H1 (cell line): Measurements from ENCODE around the gene CDKN2B-AS1. TPM values are rescaled to one million over a fixed set of nuclear protein-coding genes. Genes with fewer than 3 reads are reported as not detected.

Experiments used
- CTCF ChIA-PET: fragments of 300-600 bp; sonication (Branson Sonifier 250); formaldehyde crosslinking; loops from one replicate; lab custom pipeline; 2021; ENCODE audit not compliant: partially characterized antibody; lab: Charles Lee
- POLR2A ChIA-PET: fragments of 300-600 bp; sonication (Branson Sonifier 250); formaldehyde crosslinking; loops from one replicate; lab custom pipeline; 2021; ENCODE audit warnings: inconsistent platforms; ENCODE audit not compliant: partially characterized antibody; lab: Charles Lee
- DNase-seq, 2 experiments: peaks; one replicate each; pipeline versions ENCODE4 v3.0.0 to v3.0.0-alpha.2; 2010 to 2022; ENCODE audit warnings: low spot score in 2 of 2, low read depth in 1 of 2, mixed read lengths in 1 of 2
- FAIRE-seq: peaks from 2 replicates; lab custom pipeline; 2011; peaks lifted over from hg19 to GRCh38; lab: Jason Lieb, UNC
- H2AFZ ChIP-seq: 2 replicates; pipeline ENCODE4 v1.8.1; 2012; ENCODE audit warnings: low read length, inconsistent platforms
- H2AK5ac ChIP-seq: 2 replicates; pipeline ENCODE4 v1.6.1; 2013; ENCODE audit warnings: low read depth, low read length
- H2BK120ac ChIP-seq: replicated peaks from 2 replicates; pipeline ENCODE3; 2013; ENCODE audit warnings: low read depth, low read length, inconsistent platforms
- H2BK12ac ChIP-seq: 2 replicates; pipeline ENCODE4 v1.6.1; 2013; ENCODE audit warnings: low read depth, low read length
- H2BK15ac ChIP-seq: 2 replicates; pipeline ENCODE4 v1.6.1; 2013; ENCODE audit warnings: low read length
- H2BK20ac ChIP-seq: 2 replicates; pipeline ENCODE4 v1.6.1; 2013; ENCODE audit warnings: low read length
- H2BK5ac ChIP-seq: 2 replicates; pipeline ENCODE4 v1.6.1; 2013; ENCODE audit warnings: low read depth, low read length
- H3K14ac ChIP-seq: 2 replicates; pipeline ENCODE4 v1.6.1; 2013; ENCODE audit warnings: inconsistent platforms; ENCODE audit not compliant: insufficient read length
- H3K18ac ChIP-seq: 2 replicates; pipeline ENCODE4 v1.6.1; 2013; ENCODE audit warnings: low read length; ENCODE audit errors: extremely low read depth
- H3K23ac ChIP-seq: 2 replicates; pipeline ENCODE4 v1.6.1; 2013; ENCODE audit warnings: inconsistent platforms; ENCODE audit not compliant: insufficient read length
- H3K23me2 ChIP-seq: 2 replicates; pipeline ENCODE4 v1.6.1; 2013; ENCODE audit warnings: low read depth, low read length
- H3K27ac ChIP-seq: 2 replicates; pipeline ENCODE4 v1.6.1; 2011; ENCODE audit warnings: low read depth, low read length, inconsistent platforms
- H3K27me3 ChIP-seq, 4 experiments: replicated peaks in 1 of 4; 1 replicate in 1 of 4; 2 replicates in 3 of 4; pipeline versions ENCODE4 v1.6.1 to v1.8.1; 2011 to 2013; ENCODE audit warnings: low read length in 3 of 4, mild to moderate bottlenecking in 3 of 4, inconsistent platforms in 2 of 4, mixed read lengths in 2 of 4, moderate library complexity in 1 of 4; ENCODE audit not compliant: control insufficient read depth in 3 of 4, insufficient read depth in 3 of 4; ENCODE audit errors: extremely low read depth in 1 of 4
- H3K36me3 ChIP-seq, 4 experiments: 2 replicates each; pipeline versions ENCODE4 v1.6.1 to v1.8.1; 2011 to 2013; ENCODE audit warnings: mild to moderate bottlenecking in 4 of 4, low read length in 3 of 4, moderate library complexity in 2 of 4, control low read depth in 1 of 4, inconsistent platforms in 1 of 4; ENCODE audit not compliant: insufficient read depth in 4 of 4, control insufficient read depth in 2 of 4
- H3K4ac ChIP-seq: replicated peaks from 2 replicates; pipeline ENCODE3; 2013; ENCODE audit warnings: low read length, low read depth, mixed read lengths, inconsistent platforms; ENCODE audit not compliant: insufficient read length
- H3K4me1 ChIP-seq, 4 experiments: replicated peaks in 1 of 4; 1 replicate in 1 of 4; 2 replicates in 3 of 4; pipeline versions ENCODE4 v1.6.1 to v1.8.1; 2011 to 2013; ENCODE audit warnings: low read length in 3 of 4, inconsistent platforms in 2 of 4, mixed read lengths in 1 of 4; ENCODE audit not compliant: insufficient read depth in 4 of 4, control insufficient read depth in 3 of 4
- H3K4me2 ChIP-seq, 2 experiments: 2 replicates each; pipeline versions ENCODE4 v1.6.1 to v1.8.1; 2011 to 2013; ENCODE audit warnings: low read depth in 2 of 2, low read length in 2 of 2, control low read depth in 1 of 2, inconsistent platforms in 1 of 2, mild to moderate bottlenecking in 1 of 2; ENCODE audit not compliant: insufficient read depth in 1 of 2
- H3K4me3 ChIP-seq, 4 experiments: fragments of 200-600, 300-600 bp in 1 of 4; sonication (generic), shearing (Covaris generic), sonication (Bioruptor Twin) in 1 of 4; 2 replicates each; pipeline versions ENCODE4 v1.5.1 to v1.8.1; 2011 to 2016; ENCODE audit warnings: low read length in 4 of 4, low read depth in 3 of 4, control low read depth in 2 of 4, inconsistent platforms in 2 of 4, mild to moderate bottlenecking in 2 of 4, mixed read lengths in 1 of 4, moderate library complexity in 1 of 4; ENCODE audit not compliant: insufficient read depth in 2 of 4; ENCODE audit errors: extremely low read depth in 1 of 4
- H3K56ac ChIP-seq: replicated peaks from 2 replicates; pipeline ENCODE3; 2013; ENCODE audit warnings: low read depth, mild to moderate bottlenecking, mixed read lengths, low read length, inconsistent platforms; ENCODE audit not compliant: insufficient read length
- H3K79me1 ChIP-seq: 2 replicates; pipeline ENCODE4 v1.6.1; 2013; ENCODE audit warnings: low read depth, low read length, control low read depth
- H3K79me2 ChIP-seq, 2 experiments: 2 replicates each; pipeline versions ENCODE4 v1.6.1 to v1.8.1; 2012 to 2013; ENCODE audit warnings: low read length in 2 of 2, mild to moderate bottlenecking in 2 of 2, inconsistent platforms in 1 of 2; ENCODE audit not compliant: insufficient read depth in 2 of 2, control insufficient read depth in 1 of 2
- H3K9ac ChIP-seq, 4 experiments: replicated peaks in 1 of 4; 1 replicate in 1 of 4; 2 replicates in 3 of 4; pipeline versions ENCODE4 v1.6.1 to v1.8.1; 2011 to 2013; ENCODE audit warnings: low read depth in 3 of 4, low read length in 3 of 4, control low read depth in 2 of 4, mild to moderate bottlenecking in 2 of 4, moderate library complexity in 2 of 4, inconsistent platforms in 1 of 4; ENCODE audit errors: extremely low read depth in 1 of 4
- H3K9me3 ChIP-seq, 2 experiments: 2 replicates each; pipeline versions ENCODE4 v1.6.1 to v1.8.1; 2012 to 2013; ENCODE audit warnings: mild to moderate bottlenecking in 2 of 2, moderate library complexity in 2 of 2, control low read depth in 1 of 2, inconsistent platforms in 1 of 2, low read depth in 1 of 2, low read length in 1 of 2, mixed read lengths in 1 of 2; ENCODE audit not compliant: insufficient read depth in 2 of 2
- H4K20me1 ChIP-seq, 2 experiments: replicated peaks in 1 of 2; 2 replicates each; pipeline versions ENCODE3 to v1.8.1; 2011 to 2013; ENCODE audit warnings: inconsistent platforms in 2 of 2, low read length in 2 of 2, mild to moderate bottlenecking in 1 of 2; ENCODE audit not compliant: insufficient read depth in 2 of 2, control insufficient read depth in 1 of 2
- H4K5ac ChIP-seq: 2 replicates; pipeline ENCODE4 v1.6.1; 2013; ENCODE audit warnings: low read length, low read depth, mixed read lengths, inconsistent platforms; ENCODE audit not compliant: insufficient read length
- H4K8ac ChIP-seq: 2 replicates; pipeline ENCODE4 v1.8.0; 2013; ENCODE audit warnings: mild to moderate bottlenecking, moderate library complexity, low read length, inconsistent platforms; ENCODE audit not compliant: insufficient read depth; ENCODE audit errors: extremely low read depth
- H4K91ac ChIP-seq: replicated peaks from 2 replicates; pipeline ENCODE3; 2013; ENCODE audit warnings: low read length, mixed read lengths, inconsistent platforms; ENCODE audit not compliant: insufficient read length
- ATF3 ChIP-seq: IDR thresholded peaks from 2 replicates; pipeline ENCODE4 v1.6.1; 2011; ENCODE audit warnings: low read depth, mild to moderate bottlenecking, low read length; ENCODE audit not compliant: insufficient read depth
- BCL11A ChIP-seq, 2 experiments: IDR thresholded peaks; one replicate each; pipeline ENCODE4 v1.6.1; 2011; ENCODE audit warnings: low read depth in 2 of 2, low read length in 2 of 2, mild to moderate bottlenecking in 2 of 2
- BRCA1 ChIP-seq: IDR thresholded peaks from 2 replicates; pipeline ENCODE4 v1.6.1; 2012; ENCODE audit warnings: low read depth, low read length, improper control_type of control experiment
- HDAC2 ChIP-seq, 2 experiments: fragments of 300-600 bp in 1 of 2; sonication (generic) in 1 of 2; IDR thresholded peaks; 2 replicates each; pipeline ENCODE4 v1.6.1; 2011 to 2012; ENCODE audit warnings: low read depth in 2 of 2, low read length in 2 of 2, mild to moderate bottlenecking in 2 of 2, moderate library complexity in 2 of 2, borderline replicate concordance in 1 of 2, inconsistent platforms in 1 of 2
- HDAC6 ChIP-seq: IDR thresholded peaks from one replicate; pipeline ENCODE4 v1.7.1; 2012; ENCODE audit warnings: low read depth, mild to moderate bottlenecking, inconsistent platforms, low read length, moderate library complexity
- RNF2 ChIP-seq: fragments of 200-900, 300-1000 bp; sonication (generic); IDR thresholded peaks from 2 replicates; pipeline ENCODE4 v1.7.1; 2016; ENCODE audit warnings: borderline replicate concordance, low read depth, mild to moderate bottlenecking, antibody characterized with exemption, low read length; ENCODE audit not compliant: poor library complexity, severe bottlenecking; ENCODE audit errors: missing control alignments
- SIN3A ChIP-seq, 2 experiments: IDR thresholded peaks in 1 of 2; conservative IDR thresholded peaks in 1 of 2; 2 replicates each; pipeline ENCODE4 v1.6.1; 2011 to 2012; ENCODE audit warnings: low read length in 2 of 2, improper control_type of control experiment in 1 of 2, low read depth in 1 of 2, mild to moderate bottlenecking in 1 of 2
- SIRT6 ChIP-seq: IDR thresholded peaks from one replicate; pipeline ENCODE4 v1.7.1; 2012; ENCODE audit warnings: low read length, inconsistent platforms
- SP1 ChIP-seq: IDR thresholded peaks from 2 replicates; pipeline ENCODE4 v1.6.1; 2011; ENCODE audit warnings: low read depth, low read length
- SP2 ChIP-seq: IDR thresholded peaks from 2 replicates; pipeline ENCODE4 v1.6.1; 2012; ENCODE audit warnings: mild to moderate bottlenecking, low read length, inconsistent platforms
- TEAD4 ChIP-seq: IDR thresholded peaks from 2 replicates; pipeline ENCODE4 v1.6.1; 2012; ENCODE audit warnings: low read depth, low read length, inconsistent platforms, mixed read lengths
- ZNF274 ChIP-seq: IDR thresholded peaks from 2 replicates; pipeline ENCODE4 v1.7.0; 2012; ENCODE audit warnings: low read length, borderline replicate concordance; ENCODE audit errors: extremely low read depth
- WGBS, 2 experiments: shearing (Covaris generic) in 1 of 2; methylation state at CpG; one replicate each; pipeline versions ENCODE4 v1.1.6 to v1.1.7; 2013 to 2015; ENCODE audit warnings: low lambda C conversion rate in 2 of 2, mixed read lengths in 2 of 2, inconsistent platforms in 1 of 2, low coverage in 1 of 2, missing lambda C conversion rate in 1 of 2; ENCODE audit not compliant: insufficient replicate concordance in 2 of 2, insufficient coverage in 1 of 2, insufficient read length in 1 of 2; ENCODE audit errors: extremely low coverage in 1 of 2, missing lambda C conversion rate in 1 of 2; 5-methylcytosine and 5-hydroxymethylcytosine counted together
- polyA plus RNA-seq, 7 experiments: library from polyadenylated mRNA; depleted of rRNA in 3 of 7; stranded (reverse) in 5 of 7; unstranded in 2 of 7; fragments of >200 nt in 5 of 7; fragments of 200-250 nt in 2 of 7; gene quantifications; 1 replicate in 5 of 7; 2 replicates in 1 of 7; 4 replicates in 1 of 7; pipeline versions ENCODE4 v1.2.1 to v1.2.3, GENCODE V29; 2011 to 2013; ENCODE audit warnings: missing spikeins in 2 of 7, mixed read lengths in 2 of 7
- total RNA-seq: library from RNA; stranded (reverse); fragmentation: NEBNext Ultra II Directional; extraction: Animal tissue kit (Norgen Biotek cat#: 25700); gene quantifications from 2 replicates; pipeline ENCODE4 v1.2.1, GENCODE V29; 2021

Gene CDKN2B-AS1
- total and polyA plus RNA-seq, 2 of the 8 experiments (the other 6 are each of a cell fraction or from before 2014, with no cell fraction given): not detected

- no peak overlapping the region for H4K8ac ChIP-seq
- DNase-seq (no peak), FAIRE-seq (no peak)
- H3K18ac ChIP-seq: no peak overlapping the region
- H3K79me1 ChIP-seq: no peaks in the 10 kb centered on the region
- H3K79me2 ChIP-seq: no peaks in the 10 kb centered on the region
- H2BK120ac ChIP-seq: no peak overlapping the region
- CTCF ChIA-PET: interaction anchor here (0.6 to 4.4 kb wide), 6 partner anchors 9 to 263 kb away, joined by 3 to 32 read pairs (median 4); no protein-coding TSS in a partner anchor
- no peak overlapping the region for H3K23ac ChIP-seq
- POLR2A ChIA-PET: no interaction called here
- H2BK20ac ChIP-seq: no peak overlapping the region
- H3K14ac ChIP-seq: no peak overlapping the region
- no peaks in the 10 kb centered on the region for H3K36me3 ChIP-seq
- H3K23me2 ChIP-seq: no peaks in the 10 kb centered on the region
- no peak overlapping the region for H4K5ac ChIP-seq
- no peaks in the 10 kb centered on the region for H4K20me1 ChIP-seq
- H3K9ac ChIP-seq: no peak overlapping the region
- H3K4me1 ChIP-seq: no peaks in the 10 kb centered on the region
- H4K91ac ChIP-seq: no peak overlapping the region
- H3K4me2 ChIP-seq: no peak overlapping the region
- no peak overlapping the region for H2BK5ac ChIP-seq
- no peak overlapping the region for H3K4me3 ChIP-seq
- no peak overlapping the region for H3K56ac ChIP-seq
- no peak overlapping the region for H2BK12ac ChIP-seq
- H3K9me3 ChIP-seq: no peaks in the 10 kb centered on the region
- no peak overlapping the region for H3K4ac ChIP-seq
- no peak overlapping the region for H2AK5ac ChIP-seq
- no peaks in the 10 kb centered on the region for H3K27me3 ChIP-seq
- H3K27ac ChIP-seq: no peak overlapping the region
- no peak overlapping the region for H2AFZ ChIP-seq
- no peak overlapping the region for H2BK15ac ChIP-seq
- WGBS, 2 experiments: 97% methylated on average over 2 of the region's 2 CpGs; no CpG with 5 or more reads in 1 of the 2 experiments
- no peak for TF ChIP-seq HDAC2 (IDR thresholded peaks at IDR 0.05; ENCODE audit: borderline replicate concordance in 1 of 2, low read depth in 2 of 2, low read length in 2 of 2)
- TF ChIP-seq BCL11A (IDR thresholded peaks at IDR 0.05; ENCODE audit: low read depth in 2 of 2, low read length in 2 of 2): no peak
- no peak for TF ChIP-seq SP2
- TF ChIP-seq SIN3A (conservative IDR thresholded peaks at IDR 0.05 in 1 of 2, IDR thresholded peaks at IDR 0.05 in 1 of 2; ENCODE audit: low read depth in 1 of 2, low read length in 2 of 2): no peak
- no peak for TF ChIP-seq RNF2
- no peak for TF ChIP-seq BRCA1
- TF ChIP-seq HDAC6: no peak
- no peak for TF ChIP-seq ATF3
- no peak for TF ChIP-seq SIRT6
- no peak for TF ChIP-seq TEAD4
- no peak for TF ChIP-seq SP1
- TF ChIP-seq ZNF274: no peak
Observed at GRCh38 chr9:22047596-22047995, 53.0 kb downstream of the CDKN2B-AS1 start.
